Mammary epithelial cell (primary cell): ENCODE results near the gene ATP11A.

Experiments
- EZH2 ChIP-seq: IDR thresholded peaks from 2 replicates; pipeline ENCODE4 v1.6.1; 2012; ENCODE audit warnings: low read length, inconsistent platforms, borderline replicate concordance
- TF ChIP-seq, protein P1 (sequence below), 2 donors: IDR thresholded peaks in 1 of 2; conservative IDR thresholded peaks in 1 of 2; 2 replicates each; pipeline ENCODE4 v1.5.1; 2011 to 2012; ENCODE audit warnings: inconsistent platforms in 2 of 2, low read length in 2 of 2, mild to moderate bottlenecking in 2 of 2, control low read depth in 1 of 2, low read depth in 1 of 2; ENCODE audit not compliant: insufficient read depth in 1 of 2; ENCODE audit errors: extremely low read depth in 1 of 2

DNA sequence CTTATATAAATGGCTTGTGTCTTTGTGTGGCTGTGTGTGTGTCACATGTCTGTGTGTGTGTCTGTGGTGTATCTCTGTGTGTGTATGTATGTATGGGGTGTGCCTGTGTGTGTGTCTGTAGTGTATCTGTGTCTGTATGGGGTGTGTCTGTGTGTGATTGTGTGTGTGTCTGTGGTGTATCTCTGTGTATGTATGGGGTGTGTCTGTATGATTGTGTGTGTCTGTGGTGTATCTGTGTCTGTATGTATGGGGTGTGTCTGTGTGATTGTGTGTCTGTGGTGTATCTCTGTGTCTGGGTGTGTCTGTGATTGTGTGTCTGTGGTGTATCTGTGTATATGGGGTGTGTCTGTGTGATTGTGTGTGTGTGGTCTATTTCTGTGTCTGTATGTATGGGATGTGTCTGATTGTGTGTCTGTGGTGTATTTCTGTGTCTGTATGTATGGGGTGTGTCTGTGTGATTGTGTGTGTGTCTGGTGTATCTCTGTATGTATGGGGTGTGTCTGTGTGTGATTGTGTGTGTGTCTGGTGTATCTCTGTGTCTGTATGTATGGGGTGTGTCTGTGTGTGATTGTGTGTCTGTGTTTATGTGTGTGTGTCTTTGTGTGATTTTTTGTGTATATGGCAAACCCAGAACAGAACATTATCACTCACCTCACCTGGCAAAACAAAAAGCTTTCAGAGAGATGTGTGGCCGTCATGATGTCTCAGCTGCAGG lies 223.0 kb downstream of the ATP11A start:
- no peak for TF ChIP-seq EZH2
- TF ChIP-seq, protein P1, sequence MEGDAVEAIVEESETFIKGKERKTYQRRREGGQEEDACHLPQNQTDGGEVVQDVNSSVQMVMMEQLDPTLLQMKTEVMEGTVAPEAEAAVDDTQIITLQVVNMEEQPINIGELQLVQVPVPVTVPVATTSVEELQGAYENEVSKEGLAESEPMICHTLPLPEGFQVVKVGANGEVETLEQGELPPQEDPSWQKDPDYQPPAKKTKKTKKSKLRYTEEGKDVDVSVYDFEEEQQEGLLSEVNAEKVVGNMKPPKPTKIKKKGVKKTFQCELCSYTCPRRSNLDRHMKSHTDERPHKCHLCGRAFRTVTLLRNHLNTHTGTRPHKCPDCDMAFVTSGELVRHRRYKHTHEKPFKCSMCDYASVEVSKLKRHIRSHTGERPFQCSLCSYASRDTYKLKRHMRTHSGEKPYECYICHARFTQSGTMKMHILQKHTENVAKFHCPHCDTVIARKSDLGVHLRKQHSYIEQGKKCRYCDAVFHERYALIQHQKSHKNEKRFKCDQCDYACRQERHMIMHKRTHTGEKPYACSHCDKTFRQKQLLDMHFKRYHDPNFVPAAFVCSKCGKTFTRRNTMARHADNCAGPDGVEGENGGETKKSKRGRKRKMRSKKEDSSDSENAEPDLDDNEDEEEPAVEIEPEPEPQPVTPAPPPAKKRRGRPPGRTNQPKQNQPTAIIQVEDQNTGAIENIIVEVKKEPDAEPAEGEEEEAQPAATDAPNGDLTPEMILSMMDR (conservative IDR thresholded peaks at IDR 0.05 in 1 of 2, IDR thresholded peaks at IDR 0.05 in 1 of 2; ENCODE audit: extremely low read depth in 1 of 2, insufficient read depth in 1 of 2, low read depth in 1 of 2, low read length in 2 of 2) = no peak
